ENCODE measurements around the gene CARD11. TPM values are rescaled to one million over a fixed set of nuclear protein-coding genes. Genes with fewer than 3 reads are reported as not detected.

CARD11 gene
- total and polyA plus RNA-seq, 2 of the 4 experiments (the other 2 are of a cell fraction): 0.18 to 0.26 TPM

DNA sequence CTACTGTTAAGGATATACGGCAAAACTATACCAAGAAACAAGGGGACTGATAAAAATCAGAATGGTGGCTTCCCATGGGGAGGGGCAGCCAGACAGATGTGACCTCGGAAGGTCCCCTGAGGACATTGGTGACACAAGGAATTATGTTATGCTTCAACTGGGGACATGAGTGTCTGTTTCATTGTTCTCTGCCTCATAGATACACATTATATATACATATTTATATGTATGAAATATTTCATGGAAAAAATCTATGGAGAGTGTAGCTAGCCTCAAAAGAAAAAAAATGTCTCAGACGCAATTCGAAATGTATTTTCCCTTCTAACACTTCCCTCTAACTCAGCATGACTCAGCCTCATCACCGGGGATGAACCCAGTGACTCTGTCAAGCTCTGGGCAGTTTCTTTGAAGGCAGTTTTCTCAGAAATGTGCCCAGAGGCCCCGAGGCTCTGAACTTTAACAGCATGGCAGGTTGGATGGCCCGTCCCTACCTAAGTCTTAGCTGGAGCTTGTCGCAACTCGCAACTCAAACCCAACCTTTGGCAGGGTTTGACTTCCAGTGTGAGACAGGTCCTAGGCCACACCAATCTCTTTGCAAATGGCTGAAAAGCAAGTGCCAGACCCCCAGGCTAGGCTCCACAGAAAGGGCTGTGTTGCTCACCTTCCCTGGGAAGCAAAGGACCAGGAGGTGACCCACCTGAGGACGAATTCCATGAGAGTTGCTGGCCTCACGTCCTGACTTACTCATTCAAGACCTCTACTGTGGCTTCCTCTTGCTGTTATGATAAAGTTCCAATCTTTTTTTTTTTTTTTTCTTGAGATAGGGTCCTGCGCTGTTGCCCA is 86.9 kb downstream of the CARD11 start:
- Histone ChIP-seq H2AK9ac (replicated peaks; ENCODE audit: low read depth, low read length, poor library complexity) (peak overlapping the region; percentile 88), H3K79me1 (ENCODE audit: low read depth in 1 of 2, low read length in 2 of 2) (no peaks in the 10 kb centered on the region), H2BK15ac (ENCODE audit: low read depth, low read length) (no peak overlapping the region), H2BK120ac (ENCODE audit: low read depth, low read length) (no peak overlapping the region), H2BK20ac (ENCODE audit: low read depth, low read length) (no peak overlapping the region), H4K5ac (ENCODE audit: low read depth, low read length) (no peak overlapping the region), H3K23ac (ENCODE audit: low read depth, low read length) (no peak overlapping the region), H4K91ac (ENCODE audit: insufficient read depth, low read depth, low read length) (no peak overlapping the region), H3K4me2 (ENCODE audit: low read depth, low read length) (no peak overlapping the region), H3K56ac (ENCODE audit: extremely low read depth, insufficient read depth, low read length) (no peak overlapping the region), H3K27ac (ENCODE audit: insufficient read depth, low read length) (no peak overlapping the region; the same call in 1 of the 2 replicates), H3K36me3 (ENCODE audit: control insufficient read depth, insufficient read depth, low read length) (no peaks in the 10 kb centered on the region), H2AK5ac (ENCODE audit: low read depth, low read length) (no peak overlapping the region), H3K14ac (replicated peaks; ENCODE audit: low read depth, low read length) (no peak overlapping the region), H3K9me3 (ENCODE audit: control insufficient read depth, insufficient read depth, low read length) (no peaks in the 10 kb centered on the region), H3K4ac (ENCODE audit: low read depth, low read length) (no peak overlapping the region), H3K9me1 (ENCODE audit: insufficient read depth, low read length) (no peaks in the 10 kb centered on the region), H2AFZ (replicated peaks; ENCODE audit: low read length, poor library complexity) (peak overlapping the region; percentile 67), H3K27me3 (ENCODE audit: control insufficient read depth, insufficient read depth, low read length) (no peaks in the 10 kb centered on the region; the same call in 1 of the 2 replicates), H3K4me1 (ENCODE audit: control insufficient read depth, insufficient read depth, low read length) (no peaks in the 10 kb centered on the region), H3K4me3 (ENCODE audit: insufficient read depth, low read depth, low read length) (no peak overlapping the region), H3K9ac (ENCODE audit: low read depth, low read length) (no peak overlapping the region), H3K18ac (ENCODE audit: low read depth, low read length) (peak overlapping the region; percentile 11; the same call in 1 of the 2 replicates), H2BK5ac (ENCODE audit: low read depth, low read length, poor library complexity, severe bottlenecking) (peak overlapping the region; percentile 2), H4K20me1 (ENCODE audit: insufficient read depth, low read length) (no peaks in the 10 kb centered on the region), H4K8ac (ENCODE audit: low read depth in 2 of 2, low read length in 2 of 2) (no peak overlapping the region)
- WGBS, 2 experiments (ENCODE audit: extremely low coverage in 2 of 2, insufficient read length in 1 of 2): 94% methylated on average over 3 of the region's 12 CpGs; no CpG with 5 or more reads in 1 of the 2 experiments
- in situ Hi-C loops (cut with MboI; ENCODE audit: low sequenced_read_pairs): no loop called here
- TF ChIP-seq MAZ (IDR thresholded peaks at IDR 0.05; ENCODE audit: borderline replicate concordance, low read depth, low read length) (no peak), NFE2L2 (IDR thresholded peaks at IDR 0.05; ENCODE audit: low read depth, low read length) (peak; percentile 62; the same call in 1 of the 2 replicates)
- DNase-seq (peak; percentile 67), ATAC-seq (ENCODE audit: low read depth) (peak; percentile 83)
- dilution Hi-C loops (cut with HindIII; ENCODE audit: low sequenced_read_pairs, unreplicated experiment): no loop called here
- ChIA-PET POLR2A (ENCODE audit: unreplicated experiment) (no interaction called here), CTCF (no interaction called here)
- BruUV-seq (replicated peaks): no TSS peak
- intact Hi-C loops (cut with micrococcal nuclease): no loop called here

Measured in IMR-90 (cell line).